AG08395 (cell line): Measurements from ENCODE around the gene PDF.
"Not testable (repeated sequence)": the region's sequence is repeated elsewhere in the genome, so short reads cannot be mapped to it uniquely, and the experiment has no call there.

ENCODE experiments used
- DNase-seq: peaks from one replicate; pipeline ENCODE4 v3.0.0; 2012; ENCODE audit warnings: mixed read lengths, low spot score

Gene PDF

GRCh38 chr16:69330286-69331109 is at the start of gene PDF:
TSS of gene PDF (minus strand) at chr16:69330588. CDS start at chr16:69330570, 18 bp downstream.
- peak; percentile 96 for DNase-seq

GRCh38 chr16:69378760-69379159 is 48.4 kb upstream of the PDF start:
- DNase-seq: no peak

GRCh38 chr16:69378036-69378435 is 47.6 kb upstream of the PDF start:
- no peak for DNase-seq

- DNase-seq: no peak
Observed at GRCh38 chr16:69376393-69377059, 46.1 kb upstream of the PDF start.

GRCh38 chr16:69373019-69373418 is 42.6 kb upstream of the PDF start:
- DNase-seq: no peak

GRCh38 chr16:69371564-69371963 is 41.2 kb upstream of the PDF start:
- DNase-seq: no peak

GRCh38 chr16:69368866-69369265 is 38.5 kb upstream of the PDF start:
- no peak for DNase-seq

GRCh38 chr16:69367980-69368379 is 37.6 kb upstream of the PDF start:
- no peak for DNase-seq

GRCh38 chr16:69366431-69366830 is 36.0 kb upstream of the PDF start:
- no peak for DNase-seq

GRCh38 chr16:69365901-69366300 is 35.5 kb upstream of the PDF start:
- no peak for DNase-seq

GRCh38 chr16:69364088-69364487 is 33.7 kb upstream of the PDF start:
- DNase-seq: no peak

- DNase-seq: no peak
Observed at GRCh38 chr16:69363281-69363717, 32.9 kb upstream of the PDF start.

GRCh38 chr16:69360070-69360469 is 29.7 kb upstream of the PDF start:
- DNase-seq: not testable (repeated sequence)

- no peak for DNase-seq
Observed at GRCh38 chr16:69351309-69352027, 21.1 kb upstream of the PDF start, which contains the start of gene TMED6. TSS of gene TMED6 (minus strand) at chr16:69351786. CDS start at chr16:69351753, 33 bp downstream.

- no peak for DNase-seq
Observed at GRCh38 chr16:69350536-69351133, 20.2 kb upstream of the PDF start.

- DNase-seq: no peak
Observed at GRCh38 chr16:69349536-69349935, 19.1 kb upstream of the PDF start.

GRCh38 chr16:69348222-69348621 is 17.8 kb upstream of the PDF start:
- DNase-seq: no peak

- DNase-seq: no peak
Observed at GRCh38 chr16:69346683-69347082, 16.3 kb upstream of the PDF start.

GRCh38 chr16:69345923-69346322 is 15.5 kb upstream of the PDF start:
- DNase-seq: no peak

- no peak for DNase-seq
Observed at GRCh38 chr16:69344171-69344570, 13.8 kb upstream of the PDF start.

- DNase-seq: no peak
Observed at GRCh38 chr16:69340095-69340644, 9.8 kb upstream of the PDF start.
